OCI-LY3 (cell line): ENCODE measurements around the gene ST6GALNAC5.

Experiments
- H2AFZ ChIP-seq: fragments of 200-600, 300-600 bp; shearing (Covaris generic); 2 replicates; pipeline ENCODE4 v1.6.0; 2014; ENCODE audit warnings: antibody characterized with exemption, low read depth, low read length
- H3K27ac ChIP-seq: fragments of 200-600, 300-600 bp; sonication (generic); 2 replicates; pipeline ENCODE4 v1.5.1; 2014; ENCODE audit warnings: mild to moderate bottlenecking, low read length, moderate library complexity, mixed read lengths
- H3K27me3 ChIP-seq: fragments of 200-600, 300-600 bp; sonication (generic); 2 replicates; pipeline ENCODE4 v1.6.1; 2014; ENCODE audit warnings: low read depth, low read length, mixed read lengths
- H3K36me3 ChIP-seq: fragments of 200-600, 300-600 bp; sonication (generic); replicated peaks from 2 replicates; pipeline ENCODE3; 2014; ENCODE audit warnings: low read depth, low read length, mixed read lengths
- H3K4me1 ChIP-seq: fragments of 300-600, 200-600 bp; sonication (generic); 2 replicates; pipeline ENCODE4 v1.6.1; 2014; ENCODE audit warnings: low read length, mixed read lengths
- H3K4me2 ChIP-seq: fragments of 200-600, 300-600 bp; sonication (generic); 2 replicates; pipeline ENCODE4 v1.6.1; 2014; ENCODE audit warnings: low read length, mixed read lengths
- H3K4me3 ChIP-seq: fragments of 300-600, 200-600 bp; sonication (generic); 2 replicates; pipeline ENCODE4 v1.5.1; 2014; ENCODE audit warnings: antibody characterized with exemption, mild to moderate bottlenecking, low read length, moderate library complexity
- H3K79me2 ChIP-seq: fragments of 300-600, 200-600 bp; shearing (Covaris generic); 2 replicates; pipeline ENCODE4 v1.6.1; 2014; ENCODE audit warnings: mild to moderate bottlenecking, low read length, mixed read lengths
- H3K9ac ChIP-seq: fragments of 300-600, 200-600 bp; shearing (Covaris generic); 2 replicates; pipeline ENCODE4 v1.6.0; 2014; ENCODE audit warnings: mild to moderate bottlenecking, low read length, moderate library complexity
- H3K9me3 ChIP-seq: fragments of 200-600, 300-600 bp; shearing (Covaris generic); 2 replicates; pipeline ENCODE4 v1.6.1; 2014; ENCODE audit warnings: low read length, mixed read lengths; ENCODE audit not compliant: insufficient read depth
- H4K20me1 ChIP-seq: fragments of 200-600, 300-600 bp; sonication (generic); 2 replicates; pipeline ENCODE4 v1.6.1; 2016; ENCODE audit warnings: low read length, mixed read lengths; ENCODE audit not compliant: insufficient read depth
- CTCF ChIP-seq: fragments of 200-600, 300-600 bp; sonication (generic); IDR thresholded peaks from 2 replicates; pipeline ENCODE4 v1.5.1; 2014; ENCODE audit warnings: antibody characterized with exemption, low read length, low read depth
- EZH2phosphoT487 ChIP-seq: fragments of 200-600 bp; shearing (Covaris generic); IDR thresholded peaks from 2 replicates; pipeline ENCODE4 v1.6.1; 2018; ENCODE audit warnings: antibody characterized with exemption, mixed run types, low read depth

Gene ST6GALNAC5

GRCh38 chr1:77076759-77077158 is 209.5 kb downstream of the ST6GALNAC5 start:
- Histone ChIP-seq H3K27me3 (no peaks in the 10 kb centered on the region), H3K79me2 (no peaks in the 10 kb centered on the region), H3K4me1 (peaks cover 3% of the 10 kb centered on the region), H3K27ac (no peak overlapping the region), H3K9ac (no peak overlapping the region), H3K36me3 (no peaks in the 10 kb centered on the region), H2AFZ (no peak overlapping the region), H3K4me2 (0 out of 2 replicates have a peak overlapping the region, but pooled peaks have one; percentile 18), H4K20me1 (no peaks in the 10 kb centered on the region), H3K4me3 (no peak overlapping the region), H3K9me3 (no peaks in the 10 kb centered on the region)
- TF ChIP-seq EZH2phosphoT487 (no peak), CTCF (no peak)

GRCh38 chr1:77081834-77082233 is 214.6 kb downstream of the ST6GALNAC5 start:
- Histone ChIP-seq H3K36me3 (no peaks in the 10 kb centered on the region), H3K9me3 (no peaks in the 10 kb centered on the region), H3K27me3 (no peaks in the 10 kb centered on the region), H3K4me3 (no peak overlapping the region), H2AFZ (no peak overlapping the region), H3K9ac (no peak overlapping the region), H3K4me2 (no peak overlapping the region), H3K27ac (no peak overlapping the region), H4K20me1 (no peaks in the 10 kb centered on the region), H3K4me1 (peaks cover 3% of the 10 kb centered on the region), H3K79me2 (no peaks in the 10 kb centered on the region)
- TF ChIP-seq EZH2phosphoT487 (no peak), CTCF (no peak)

GRCh38 chr1:77084457-77084856 is 217.2 kb downstream of the ST6GALNAC5 start:
- no peaks in the 10 kb centered on the region for H3K36me3 ChIP-seq
- H3K4me2 ChIP-seq, result no peak overlapping the region
- H3K4me3 ChIP-seq, result no peak overlapping the region
- TF ChIP-seq CTCF (no peak), EZH2phosphoT487 (no peak)
- H2AFZ ChIP-seq, result no peak overlapping the region
- no peak overlapping the region for H3K9ac ChIP-seq
- H3K9me3 ChIP-seq, result no peaks in the 10 kb centered on the region
- H3K27ac ChIP-seq, result no peak overlapping the region
- H3K79me2 ChIP-seq, result no peaks in the 10 kb centered on the region
- no peaks in the 10 kb centered on the region for H4K20me1 ChIP-seq
- H3K4me1 ChIP-seq, result no peaks in the 10 kb centered on the region
- H3K27me3 ChIP-seq, result no peaks in the 10 kb centered on the region

GRCh38 chr1:77085109-77085508 is 217.8 kb downstream of the ST6GALNAC5 start:
- Histone ChIP-seq H3K4me3 (no peak overlapping the region), H3K4me2 (no peak overlapping the region), H4K20me1 (no peaks in the 10 kb centered on the region), H3K9ac (no peak overlapping the region), H3K4me1 (no peaks in the 10 kb centered on the region), H2AFZ (no peak overlapping the region), H3K9me3 (no peaks in the 10 kb centered on the region), H3K27me3 (no peaks in the 10 kb centered on the region), H3K36me3 (no peaks in the 10 kb centered on the region), H3K79me2 (no peaks in the 10 kb centered on the region), H3K27ac (no peak overlapping the region)
- TF ChIP-seq CTCF (no peak), EZH2phosphoT487 (no peak)
